IPS-18a (cell line): ENCODE measurements around the gene ASH1L.
"Not testable (repeated sequence)": the region's sequence is repeated elsewhere in the genome, so short reads cannot be mapped to it uniquely, and the experiment has no call there.

ENCODE experiments used
- H3K27ac ChIP-seq: one replicate; pipeline ENCODE4 v1.5.1; 2013; ENCODE audit warnings: low read length
- H3K27me3 ChIP-seq: one replicate; pipeline ENCODE4 v1.6.1; 2013; ENCODE audit warnings: mild to moderate bottlenecking, low read length; ENCODE audit not compliant: control insufficient read depth, insufficient read depth
- H3K36me3 ChIP-seq: one replicate; pipeline ENCODE4 v1.6.1; 2013; ENCODE audit warnings: low read depth, low read length; ENCODE audit not compliant: control insufficient read depth
- H3K4me1 ChIP-seq: one replicate; pipeline ENCODE4 v1.6.1; 2013; ENCODE audit warnings: low read depth, low read length; ENCODE audit not compliant: control insufficient read depth
- H3K4me3 ChIP-seq: one replicate; pipeline ENCODE4 v1.5.1; 2013; ENCODE audit warnings: low read length
- H3K9ac ChIP-seq: one replicate; pipeline ENCODE4 v1.6.1; 2013; ENCODE audit warnings: mild to moderate bottlenecking, low read length, moderate library complexity
- H3K9me3 ChIP-seq: one replicate; pipeline ENCODE4 v1.6.1; 2013; ENCODE audit warnings: low read depth, low read length; ENCODE audit not compliant: control insufficient read depth

Gene ASH1L

DNA sequence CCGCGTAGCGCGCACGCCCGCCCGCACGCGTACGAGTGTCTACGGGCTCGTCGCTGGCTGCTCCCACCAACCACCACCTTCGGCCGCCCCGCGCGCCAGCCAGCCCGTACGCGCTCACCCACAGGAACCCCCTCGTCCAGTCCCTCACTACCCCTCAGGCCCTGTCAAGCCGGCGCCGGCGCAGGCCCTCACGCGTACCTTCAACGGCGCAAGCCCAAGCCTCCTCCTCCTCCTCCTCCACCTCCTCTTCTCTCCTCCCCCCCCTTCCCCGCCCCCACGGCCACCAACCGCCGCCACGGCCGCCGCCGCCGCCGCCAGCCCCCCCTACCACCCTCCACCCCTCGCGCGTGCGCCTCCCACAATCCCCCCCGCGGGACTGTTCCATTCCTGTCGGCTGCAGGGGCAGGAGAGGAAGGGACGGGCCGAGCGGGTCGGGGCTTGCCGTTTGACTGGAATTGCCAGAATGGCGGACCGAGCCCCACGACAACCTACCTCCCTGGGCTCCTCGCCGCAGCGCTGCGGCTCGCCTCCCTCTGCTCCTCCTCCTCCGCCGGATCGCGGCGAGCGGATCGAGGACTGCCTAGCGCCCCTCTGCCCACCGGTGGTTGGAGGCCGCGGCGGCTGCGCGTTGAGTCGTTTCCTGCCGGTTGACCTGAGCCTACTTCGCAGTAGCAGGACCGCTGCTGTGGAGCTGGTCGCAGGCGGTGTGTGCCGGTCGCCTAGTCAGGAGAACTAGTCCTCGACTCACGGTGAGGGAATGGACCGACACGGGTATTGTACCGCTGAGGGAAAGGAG lies at the start of gene ASH1L:
ASH1L (minus strand) TSS at position 223 of the 796 bp plus-strand sequence. CDS start 41,284 bp downstream, outside the sequence.
- no peaks in the 10 kb centered on the region for H3K27me3 ChIP-seq
- H3K36me3 ChIP-seq = no peaks in the 10 kb centered on the region
- peak within 1 kb of the TSS; percentile 96 for H3K4me3 ChIP-seq
- peaks cover 2% of the 10 kb centered on the region for H3K4me1 ChIP-seq
- peak within 1 kb of the TSS; percentile 89 for H3K27ac ChIP-seq
- H3K9ac ChIP-seq = peak within 1 kb of the TSS; percentile 89
- no peaks in the 10 kb centered on the region for H3K9me3 ChIP-seq

DNA sequence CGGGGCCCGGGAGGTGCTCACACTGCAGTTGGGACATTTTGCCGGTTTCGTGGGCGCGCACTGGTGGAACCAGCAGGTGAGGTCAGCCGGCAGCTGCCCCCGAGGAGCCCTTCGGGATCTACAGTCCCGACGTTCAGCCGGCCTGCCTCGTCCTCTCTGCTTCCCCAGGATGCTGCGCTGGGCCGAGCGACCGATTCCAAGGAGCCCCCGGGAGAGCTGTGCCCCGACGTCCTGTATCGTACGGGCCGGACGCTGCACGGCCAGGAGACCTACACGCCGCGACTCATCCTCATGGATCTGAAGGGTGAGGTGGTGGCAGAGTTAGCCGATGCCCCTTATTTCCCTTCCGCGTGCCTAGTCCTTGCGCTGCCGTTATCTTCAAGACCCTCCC lies 47.6 kb upstream of the ASH1L start:
- not testable (repeated sequence) for H3K27ac ChIP-seq, H3K4me1 ChIP-seq, H3K27me3 ChIP-seq, H3K9me3 ChIP-seq, H3K9ac ChIP-seq
- Histone ChIP-seq H3K4me3 (peak overlapping the region; percentile 81), H3K36me3 (peaks cover 11% of the 10 kb centered on the region)

GRCh38 chr1:155609515-155610256 lies 47.1 kb upstream of the ASH1L start, which contains the start of gene MSTO1:
Gene MSTO1, plus strand, starts transcription at chr1:155610218. Its CDS starts 31 bp downstream, at chr1:155610249.
- Histone ChIP-seq H3K27ac (peak within 1 kb of the TSS; percentile 55), H3K9me3 (no peaks in the 10 kb centered on the region), H3K27me3 (no peaks in the 10 kb centered on the region), H3K9ac (peak within 1 kb of the TSS; percentile 69), H3K4me1 (no peaks in the 10 kb centered on the region), H3K4me3 (peak within 1 kb of the TSS; percentile 81), H3K36me3 (peaks cover 11% of the 10 kb centered on the region)

- no peak overlapping the region for H3K4me3 ChIP-seq
- H3K27me3 ChIP-seq = no peaks in the 10 kb centered on the region
- peaks cover 11% of the 10 kb centered on the region for H3K36me3 ChIP-seq
- no peaks in the 10 kb centered on the region for H3K4me1 ChIP-seq
- H3K9me3 ChIP-seq = no peaks in the 10 kb centered on the region
- no peak overlapping the region for H3K9ac ChIP-seq
- H3K27ac ChIP-seq = no peak overlapping the region
These were observed 46.3 kb upstream of the ASH1L start for GRCh38 chr1:155608888-155609225.

- no peak overlapping the region for H3K4me3 ChIP-seq
- no peak overlapping the region for H3K27ac ChIP-seq
- H3K9ac ChIP-seq = no peak overlapping the region
- H3K27me3 ChIP-seq = no peaks in the 10 kb centered on the region
- no peaks in the 10 kb centered on the region for H3K9me3 ChIP-seq
- H3K4me1 ChIP-seq = no peaks in the 10 kb centered on the region
- H3K36me3 ChIP-seq = peaks cover 7% of the 10 kb centered on the region
These were observed 45.1 kb upstream of the ASH1L start for GRCh38 chr1:155607708-155608107.

- not testable (repeated sequence) for H3K27ac ChIP-seq, H3K36me3 ChIP-seq, H3K4me3 ChIP-seq, H3K9ac ChIP-seq, H3K27me3 ChIP-seq, H3K9me3 ChIP-seq, H3K4me1 ChIP-seq
These were observed 37.4 kb upstream of the ASH1L start for GRCh38 chr1:155599828-155600572.

DNA sequence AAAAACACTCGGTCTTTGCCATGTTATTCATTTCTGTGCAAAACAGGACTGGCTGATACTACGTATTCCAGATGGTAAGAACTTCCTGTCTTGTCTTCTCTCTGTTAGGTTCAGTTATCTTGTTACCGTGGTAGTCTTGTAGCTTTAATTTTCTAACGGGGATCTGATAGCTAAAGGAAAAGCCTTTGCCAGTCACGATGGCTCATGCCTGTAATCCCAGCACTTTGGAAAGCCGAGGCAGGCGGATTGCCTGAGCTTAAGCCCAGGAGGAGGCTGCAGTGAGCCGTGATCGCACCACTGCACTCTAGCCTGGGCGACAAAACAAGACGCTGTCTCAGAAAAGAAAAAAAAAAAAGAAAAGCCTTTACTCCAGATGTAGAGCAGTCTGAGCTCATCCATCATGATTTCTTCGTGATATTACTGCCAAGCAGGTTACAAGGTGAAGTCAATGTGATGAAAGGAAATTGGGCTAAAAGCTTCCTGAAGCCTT lies 36.3 kb upstream of the ASH1L start:
- Histone ChIP-seq H3K4me3 (peak overlapping the region; percentile 18), H3K9me3 (no peaks in the 10 kb centered on the region), H3K9ac (no peak overlapping the region), H3K27me3 (no peaks in the 10 kb centered on the region), H3K27ac (no peak overlapping the region), H3K4me1 (peaks cover 5% of the 10 kb centered on the region), H3K36me3 (no peaks in the 10 kb centered on the region)

- no peak overlapping the region for H3K27ac ChIP-seq
- H3K36me3 ChIP-seq = no peaks in the 10 kb centered on the region
- no peak overlapping the region for H3K4me3 ChIP-seq
- H3K9ac ChIP-seq = no peak overlapping the region
- H3K9me3 ChIP-seq = no peaks in the 10 kb centered on the region
- peaks cover 5% of the 10 kb centered on the region for H3K4me1 ChIP-seq
- H3K27me3 ChIP-seq = no peaks in the 10 kb centered on the region
These were observed 34.3 kb upstream of the ASH1L start for GRCh38 chr1:155596864-155597263.

DNA sequence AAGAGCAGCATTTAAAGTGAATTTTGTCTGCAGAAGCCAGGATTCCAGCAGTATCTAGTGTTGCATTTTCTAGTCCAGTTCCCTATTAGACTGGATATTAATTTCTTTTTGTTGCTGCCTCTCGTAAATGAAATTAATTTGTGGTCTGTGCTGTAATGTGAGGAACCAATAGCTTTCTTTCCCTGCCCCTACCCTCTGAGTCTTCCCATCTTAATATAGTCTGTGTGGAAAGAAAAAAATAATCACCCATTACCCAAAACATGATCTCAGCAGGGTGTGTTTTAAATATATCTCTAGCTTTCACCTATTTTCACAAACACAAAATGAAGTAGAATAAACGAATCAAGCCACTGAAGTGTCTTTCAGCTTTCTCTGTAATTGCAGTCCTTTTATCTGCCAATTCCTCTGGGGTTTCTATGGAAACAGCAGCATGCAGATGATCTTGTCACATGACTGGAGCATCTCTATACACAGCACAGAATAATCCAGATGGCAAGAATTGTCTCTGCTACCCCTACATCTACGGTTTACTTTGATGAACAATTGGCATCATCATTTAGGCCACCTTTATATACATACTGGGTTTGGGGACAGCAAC lies 33.4 kb upstream of the ASH1L start:
- not testable (repeated sequence) for H3K27ac ChIP-seq

DNA sequence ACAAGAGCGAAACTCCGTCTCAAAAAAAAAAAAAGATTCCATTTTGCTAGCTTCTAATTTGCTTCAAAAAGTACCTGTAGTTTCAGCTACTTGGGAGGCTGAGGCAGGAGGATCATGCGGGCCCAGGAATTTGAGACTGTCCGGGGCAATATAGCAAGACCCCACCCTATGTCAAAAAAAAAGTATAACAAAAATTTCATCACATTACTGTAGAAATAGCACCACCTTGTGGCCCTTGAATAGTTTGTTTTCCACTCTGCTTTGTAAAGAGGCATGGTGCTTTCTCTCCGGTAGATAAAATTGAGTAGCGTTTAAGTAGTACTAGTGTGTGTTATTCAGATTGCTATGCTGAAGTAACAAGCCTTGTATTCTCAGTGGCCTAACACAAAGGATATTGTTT lies 29.2 kb upstream of the ASH1L start:
- H3K9me3 ChIP-seq = no peaks in the 10 kb centered on the region
- no peaks in the 10 kb centered on the region for H3K36me3 ChIP-seq
- no peak overlapping the region for H3K9ac ChIP-seq
- no peak overlapping the region for H3K27ac ChIP-seq
- H3K27me3 ChIP-seq = no peaks in the 10 kb centered on the region
- no peaks in the 10 kb centered on the region for H3K4me1 ChIP-seq
- H3K4me3 ChIP-seq = no peak overlapping the region

More for the DNA sequence above, 33.4 kb upstream of the ASH1L start:
- H3K4me1 ChIP-seq, H3K9me3 ChIP-seq, H3K4me3 ChIP-seq, H3K27me3 ChIP-seq, H3K9ac ChIP-seq, H3K36me3 ChIP-seq: not testable (repeated sequence)
